CD14-positive monocyte (primary cell): Measurements from ENCODE around the gene RMRP. TPM values are rescaled to one million over a fixed set of nuclear protein-coding genes. Genes with fewer than 3 reads are reported as not detected.
A peak's percentile ranks its signal among the peaks of the same experiment; 100 is the strongest.
"Not testable (repeated sequence)": the region's sequence is repeated elsewhere in the genome, so short reads cannot be mapped to it uniquely, and the experiment has no call there.

ENCODE experiments used
- DNase-seq, 3 donors: peaks; one replicate each; pipeline ENCODE4 v3.0.0-alpha.2; 2011 to 2022
- H2AFZ ChIP-seq: 2 replicates; pipeline ENCODE4 v1.6.0; 2012; ENCODE audit warnings: mild to moderate bottlenecking, low read depth, low read length, inconsistent platforms; ENCODE audit not compliant: insufficient read depth, poor library complexity, severe bottlenecking
- H3K27ac ChIP-seq, 2 donors: 1 replicate in 1 of 2; 2 replicates in 1 of 2; pipeline ENCODE4 v1.5.1; 2012 to 2013; ENCODE audit warnings: low read length in 2 of 2, control low read depth in 1 of 2, inconsistent platforms in 1 of 2, low read depth in 1 of 2, mild to moderate bottlenecking in 1 of 2
- H3K27me3 ChIP-seq, 2 donors: one replicate each; pipeline versions ENCODE4 v1.6.0 to v1.6.1; 2011 to 2013; ENCODE audit warnings: low read length in 2 of 2; ENCODE audit not compliant: control insufficient read depth in 2 of 2, insufficient read depth in 2 of 2
- H3K36me3 ChIP-seq, 2 donors: replicated peaks in 1 of 2; 1 replicate in 1 of 2; 2 replicates in 1 of 2; pipeline versions ENCODE4 v1.5.1 to v1.6.1; 2012 to 2013; ENCODE audit warnings: low read length in 2 of 2, control low read depth in 1 of 2, inconsistent platforms in 1 of 2, mild to moderate bottlenecking in 1 of 2; ENCODE audit not compliant: insufficient read depth in 2 of 2, control insufficient read depth in 1 of 2
- H3K4me1 ChIP-seq, 2 donors: 1 replicate in 1 of 2; 2 replicates in 1 of 2; pipeline versions ENCODE4 v1.5.1 to v1.6.1; 2012 to 2013; ENCODE audit warnings: low read length in 2 of 2, control low read depth in 1 of 2, inconsistent platforms in 1 of 2, mild to moderate bottlenecking in 1 of 2, moderate library complexity in 1 of 2; ENCODE audit not compliant: insufficient read depth in 2 of 2, control insufficient read depth in 1 of 2
- H3K4me2 ChIP-seq: replicated peaks from 2 replicates; pipeline ENCODE3; 2012; ENCODE audit warnings: low read length, moderate library complexity, mild to moderate bottlenecking; ENCODE audit not compliant: poor library complexity, severe bottlenecking; ENCODE audit errors: extremely low read depth
- H3K4me3 ChIP-seq, 3 experiments: fragments of 200-600 bp in 1 of 3; sonication (generic) in 1 of 3; replicated peaks in 1 of 3; 1 replicate in 2 of 3; 2 replicates in 1 of 3; pipeline ENCODE4 v1.5.1; 2011 to 2013; ENCODE audit warnings: low read length in 3 of 3, mild to moderate bottlenecking in 3 of 3, control low read depth in 2 of 3, low read depth in 2 of 3, inconsistent platforms in 1 of 3, moderate library complexity in 1 of 3
- H3K79me2 ChIP-seq: 2 replicates; pipeline ENCODE4 v1.6.0; 2012; ENCODE audit warnings: mild to moderate bottlenecking, control low read depth, inconsistent platforms, low read length, moderate library complexity; ENCODE audit not compliant: insufficient read depth
- H3K9ac ChIP-seq: 2 replicates; pipeline ENCODE4 v1.6.0; 2017; ENCODE audit warnings: low read length, mild to moderate bottlenecking; ENCODE audit not compliant: insufficient read depth, poor library complexity, severe bottlenecking
- H3K9me3 ChIP-seq, 2 donors: replicated peaks in 1 of 2; 1 replicate in 1 of 2; 2 replicates in 1 of 2; pipeline versions ENCODE4 v1.5.1 to v1.6.1; 2012 to 2013; ENCODE audit warnings: low read length in 2 of 2, control low read depth in 1 of 2; ENCODE audit not compliant: control insufficient read depth in 1 of 2, insufficient read depth in 1 of 2
- H4K20me1 ChIP-seq: 2 replicates; pipeline ENCODE4 v1.6.0; 2012; ENCODE audit warnings: mild to moderate bottlenecking, low read length, control low read depth, moderate library complexity; ENCODE audit not compliant: insufficient read depth
- H3K27ac Mint-ChIP-seq, 7 donors: one replicate each; pipeline ENCODE4 v1.8.0; 2020; ENCODE audit warnings: mild to moderate bottlenecking in 7 of 7, mixed read lengths in 7 of 7, moderate library complexity in 6 of 7, inconsistent platforms in 2 of 7
- H3K27me3 Mint-ChIP-seq, 3 donors: one replicate each; pipeline ENCODE4 v1.8.0; 2021 to 2022; ENCODE audit warnings: low read depth in 3 of 3, mild to moderate bottlenecking in 3 of 3, mixed read lengths in 3 of 3, moderate library complexity in 3 of 3, inconsistent platforms in 1 of 3
- H3K36me3 Mint-ChIP-seq, 2 donors: one replicate each; pipeline ENCODE4 v1.8.0; 2020; ENCODE audit warnings: mixed read lengths in 2 of 2, inconsistent platforms in 1 of 2, mild to moderate bottlenecking in 1 of 2
- H3K4me1 Mint-ChIP-seq: one replicate; pipeline ENCODE4 v1.8.0; 2020; ENCODE audit warnings: mild to moderate bottlenecking, mixed read lengths
- H3K4me3 Mint-ChIP-seq, 2 donors: one replicate each; pipeline ENCODE4 v1.8.0; 2020; ENCODE audit warnings: mild to moderate bottlenecking in 2 of 2, mixed read lengths in 2 of 2, moderate library complexity in 1 of 2
- H3K9me3 Mint-ChIP-seq, 7 donors: one replicate each; pipeline ENCODE4 v1.8.0; 2020 to 2022; ENCODE audit warnings: mixed read lengths in 7 of 7, mild to moderate bottlenecking in 6 of 7, moderate library complexity in 6 of 7, inconsistent platforms in 2 of 7
- CTCF ChIP-seq: fragments of 200-600 bp; IDR thresholded peaks from one replicate; pipeline ENCODE4 v1.8.0; 2022; ENCODE audit warnings: antibody characterized with exemption, mild to moderate bottlenecking
- WGBS: methylation state at CpG from one replicate; pipeline ENCODE4 v1.1.5; 2013; ENCODE audit warnings: missing lambda C conversion rate; ENCODE audit not compliant: insufficient coverage; 5-methylcytosine and 5-hydroxymethylcytosine counted together
- intact Hi-C, 2 donors: fragments of 100-400 bp; cut with micrococcal nuclease; formaldehyde crosslinking; loops; one replicate each; pipeline versions ENCODE4 v1.15.0 to v1.15.1; 2023
- polyA plus RNA-seq, 3 donors: library from polyadenylated mRNA; depleted of rRNA in 1 of 3; unstranded in 2 of 3; stranded (reverse) in 1 of 3; fragments of 300-500 nt in 2 of 3; fragments of >200 nt in 1 of 3; fragmentation: Illumina TruSeq in 2 of 3; gene quantifications; 1 replicate in 2 of 3; 2 replicates in 1 of 3; pipeline ENCODE4 v1.2.3, GENCODE V29; 2012 to 2021

RMRP gene
- polyA plus RNA-seq, 3 donors, result 13.3 TPM; not detected in 2

- H3K4me3 ChIP-seq, result no peak overlapping the region
- no peaks in the 10 kb centered on the region for H3K36me3 ChIP-seq
- H3K9ac ChIP-seq, result no peak overlapping the region
- Mint-ChIP-seq H3K36me3 (peaks cover 12% of the 10 kb centered on the region in 2 donors), H3K4me1 (peaks cover 87% of the 10 kb centered on the region), H3K9me3 (peaks cover 0 to 6% (median 3%) of the 10 kb centered on the region in 7 donors), H3K27me3 (peaks cover 0 to 5% (median 0%) of the 10 kb centered on the region in 3 donors), H3K4me3 (no peak overlapping the region), H3K27ac (peak overlapping the region in 3 of 7 donors; percentile 7 to 99 (median 58))
- H3K27me3 ChIP-seq, result no peaks in the 10 kb centered on the region
- DNase-seq, result no peak
- H2AFZ ChIP-seq, result no peak overlapping the region
- no peak overlapping the region for H3K27ac ChIP-seq
- H3K4me2 ChIP-seq, result no peak overlapping the region
- peaks cover 80 to 86% of the 10 kb centered on the region in 2 donors for H3K4me1 ChIP-seq
- no peak for TF ChIP-seq CTCF
- peaks cover 14% of the 10 kb centered on the region for H3K79me2 ChIP-seq
- WGBS, result over 99% methylated on average over 12 of the region's 12 CpGs
- intact Hi-C loops, result loop anchor here in 1 of 2 donors (10.0 kb wide), 1 partner anchor 52 kb away; no protein-coding TSS in a partner anchor
- H3K9me3 ChIP-seq, result no peaks in the 10 kb centered on the region
- no peaks in the 10 kb centered on the region for H4K20me1 ChIP-seq
Observed at GRCh38 chr9:35643046-35643445, 14.8 kb downstream of the RMRP start.

GRCh38 chr9:35641478-35641877, 16.3 kb downstream of the RMRP start:
- Histone ChIP-seq H3K79me2 (peaks cover 14% of the 10 kb centered on the region), H3K4me1 (peaks cover 83 to 89% of the 10 kb centered on the region in 2 donors)
- not testable (repeated sequence) for H3K9me3 Mint-ChIP-seq, H3K9me3 ChIP-seq, H3K27ac ChIP-seq, H2AFZ ChIP-seq, H3K36me3 ChIP-seq, H3K27me3 Mint-ChIP-seq, H3K9ac ChIP-seq, H3K4me2 ChIP-seq, H4K20me1 ChIP-seq, H3K27me3 ChIP-seq, H3K4me3 ChIP-seq
- H3K4me3 Mint-ChIP-seq, result peak overlapping the region in 1 of 2 donors; percentile 36
- H3K4me1 Mint-ChIP-seq, result peaks cover 93% of the 10 kb centered on the region
- peak in 1 of 3 donors; percentile 23 for DNase-seq
- no CpG with 5 or more reads among the region's 3 CpGs for WGBS
- peak overlapping the region; percentile 56 to 85 (median 81) for H3K27ac Mint-ChIP-seq
- peaks cover 12% of the 10 kb centered on the region in 2 donors for H3K36me3 Mint-ChIP-seq
- intact Hi-C loops, result loop anchor here in 1 of 2 donors (10.0 kb wide), 1 partner anchor 53 kb away; no protein-coding TSS in a partner anchor

GRCh38 chr9:35640431-35640830, 17.4 kb downstream of the RMRP start:
- H2AFZ ChIP-seq, H3K4me2 ChIP-seq, H3K9ac ChIP-seq, H3K4me3 Mint-ChIP-seq, H4K20me1 ChIP-seq, H3K27me3 ChIP-seq, H3K27me3 Mint-ChIP-seq, H3K9me3 Mint-ChIP-seq, H3K36me3 ChIP-seq, H3K79me2 ChIP-seq, DNase-seq, H3K9me3 ChIP-seq, H3K4me3 ChIP-seq: not testable (repeated sequence)
- 95% methylated on average over 12 of the region's 15 CpGs for WGBS
- Histone ChIP-seq H3K4me1 (peaks cover 85 to 89% of the 10 kb centered on the region in 2 donors), H3K27ac (peak overlapping the region in 1 of 2 donors; percentile 76)
- intact Hi-C loops, result loop anchor here in 1 of 2 donors (10.0 kb wide), 1 partner anchor 54 kb away; no protein-coding TSS in a partner anchor
- H3K27ac Mint-ChIP-seq, result peak overlapping the region in 5 of 7 donors; percentile 48 to 79 (median 64)
- H3K36me3 Mint-ChIP-seq, result peaks cover 12% of the 10 kb centered on the region in 2 donors
- H3K4me1 Mint-ChIP-seq, result peaks cover 93% of the 10 kb centered on the region
